BE2C (cell line): ENCODE measurements around the gene ZNF195.
"Not testable (repeated sequence)": the region's sequence is repeated elsewhere in the genome, so short reads cannot be mapped to it uniquely, and the experiment has no call there.

Source experiments
- DNase-seq: peaks from one replicate; pipeline ENCODE4 v3.0.0-alpha.2; 2020
- H3K27me3 ChIP-seq: fragments of 250-450 bp; sonication (Bioruptor Pico); 2 replicates; pipeline ENCODE4 v1.5.1; 2020; ENCODE audit warnings: mild to moderate bottlenecking
- H3K36me3 ChIP-seq: fragments of 250-450 bp; sonication (Bioruptor Pico); 2 replicates; pipeline ENCODE4 v1.5.1; 2020; ENCODE audit warnings: mild to moderate bottlenecking
- H3K4me1 ChIP-seq: fragments of 250-450 bp; sonication (Bioruptor Pico); 2 replicates; pipeline ENCODE4 v1.5.1; 2020
- H3K4me3 ChIP-seq: 2 replicates; pipeline ENCODE4 v1.5.1; 2011; ENCODE audit warnings: low read depth, low read length
- H3K9me3 ChIP-seq: fragments of 250-450 bp; sonication (Bioruptor Pico); 2 replicates; pipeline ENCODE4 v1.5.1; 2020
- TF ChIP-seq, protein P1 (sequence below): IDR thresholded peaks from 2 replicates; pipeline ENCODE4 v1.5.1; 2012; ENCODE audit warnings: mild to moderate bottlenecking, low read depth, low read length

ZNF195 gene

DNA sequence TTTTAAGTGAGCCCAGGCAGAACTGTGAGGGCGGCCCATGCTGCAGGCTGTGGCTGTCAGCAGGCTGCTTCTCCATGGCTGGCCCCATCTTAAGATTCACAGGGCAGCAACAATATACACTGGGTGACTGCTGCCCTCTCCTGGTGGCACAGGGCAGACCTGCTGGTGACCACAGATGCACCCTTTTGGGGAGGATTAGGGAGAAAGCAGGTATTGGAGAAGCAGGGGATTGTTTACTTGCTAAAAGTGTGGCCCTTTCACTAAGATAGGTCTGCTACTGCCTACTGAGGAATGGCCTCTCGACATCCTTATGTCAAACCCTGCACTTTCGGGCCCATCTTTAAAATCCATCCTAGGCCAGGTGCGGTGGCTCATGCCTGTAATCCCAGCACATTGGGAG is 38.1 kb upstream of the ZNF195 start:
- H3K4me3 ChIP-seq, H3K4me1 ChIP-seq, H3K36me3 ChIP-seq, H3K27me3 ChIP-seq, H3K9me3 ChIP-seq: not testable (repeated sequence)
- TF ChIP-seq, protein P1, sequence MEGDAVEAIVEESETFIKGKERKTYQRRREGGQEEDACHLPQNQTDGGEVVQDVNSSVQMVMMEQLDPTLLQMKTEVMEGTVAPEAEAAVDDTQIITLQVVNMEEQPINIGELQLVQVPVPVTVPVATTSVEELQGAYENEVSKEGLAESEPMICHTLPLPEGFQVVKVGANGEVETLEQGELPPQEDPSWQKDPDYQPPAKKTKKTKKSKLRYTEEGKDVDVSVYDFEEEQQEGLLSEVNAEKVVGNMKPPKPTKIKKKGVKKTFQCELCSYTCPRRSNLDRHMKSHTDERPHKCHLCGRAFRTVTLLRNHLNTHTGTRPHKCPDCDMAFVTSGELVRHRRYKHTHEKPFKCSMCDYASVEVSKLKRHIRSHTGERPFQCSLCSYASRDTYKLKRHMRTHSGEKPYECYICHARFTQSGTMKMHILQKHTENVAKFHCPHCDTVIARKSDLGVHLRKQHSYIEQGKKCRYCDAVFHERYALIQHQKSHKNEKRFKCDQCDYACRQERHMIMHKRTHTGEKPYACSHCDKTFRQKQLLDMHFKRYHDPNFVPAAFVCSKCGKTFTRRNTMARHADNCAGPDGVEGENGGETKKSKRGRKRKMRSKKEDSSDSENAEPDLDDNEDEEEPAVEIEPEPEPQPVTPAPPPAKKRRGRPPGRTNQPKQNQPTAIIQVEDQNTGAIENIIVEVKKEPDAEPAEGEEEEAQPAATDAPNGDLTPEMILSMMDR = peak; percentile 31
- peak; percentile 59 for DNase-seq

GRCh38 chr11:3415301-3415700 is 36.4 kb upstream of the ZNF195 start:
- not testable (repeated sequence) for H3K9me3 ChIP-seq, DNase-seq, H3K27me3 ChIP-seq, H3K4me1 ChIP-seq, H3K36me3 ChIP-seq, H3K4me3 ChIP-seq

- H3K36me3 ChIP-seq, H3K9me3 ChIP-seq, H3K27me3 ChIP-seq, H3K4me3 ChIP-seq, DNase-seq, H3K4me1 ChIP-seq: not testable (repeated sequence)
Measured at GRCh38 chr11:3413666-3414065, 34.7 kb upstream of the ZNF195 start.

GRCh38 chr11:3412837-3413236 is 33.9 kb upstream of the ZNF195 start:
- Histone ChIP-seq H3K36me3 (no peaks in the 10 kb centered on the region), H3K4me1 (no peaks in the 10 kb centered on the region), H3K9me3 (no peaks in the 10 kb centered on the region), H3K4me3 (no peak overlapping the region), H3K27me3 (no peaks in the 10 kb centered on the region)
- TF ChIP-seq, protein P1 = no peak
- DNase-seq = no peak

DNA sequence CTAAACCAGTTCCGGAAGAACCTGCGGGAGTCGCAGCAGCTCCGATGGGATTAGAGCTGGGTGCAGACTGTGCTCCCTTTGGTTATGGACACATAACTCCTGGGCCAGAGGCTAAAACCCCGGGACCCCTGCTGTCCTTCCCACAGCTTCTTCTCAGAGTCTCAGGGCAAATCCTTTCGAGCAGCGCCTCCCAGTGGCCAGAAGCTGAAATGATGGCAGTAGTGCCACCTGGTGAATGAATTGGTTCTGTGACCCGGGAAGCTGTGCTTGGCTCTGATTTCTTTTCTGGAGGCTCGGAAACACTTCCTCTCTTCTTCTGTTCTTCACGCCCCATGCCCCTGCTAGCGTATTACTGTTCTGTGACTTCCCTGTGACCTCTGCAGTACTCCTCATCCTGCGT is 29.8 kb upstream of the ZNF195 start:
- not testable (repeated sequence) for H3K27me3 ChIP-seq, H3K4me3 ChIP-seq, H3K4me1 ChIP-seq, H3K36me3 ChIP-seq, H3K9me3 ChIP-seq
- DNase-seq = peak; percentile 62
- TF ChIP-seq, protein P1 = peak; percentile 65

DNA sequence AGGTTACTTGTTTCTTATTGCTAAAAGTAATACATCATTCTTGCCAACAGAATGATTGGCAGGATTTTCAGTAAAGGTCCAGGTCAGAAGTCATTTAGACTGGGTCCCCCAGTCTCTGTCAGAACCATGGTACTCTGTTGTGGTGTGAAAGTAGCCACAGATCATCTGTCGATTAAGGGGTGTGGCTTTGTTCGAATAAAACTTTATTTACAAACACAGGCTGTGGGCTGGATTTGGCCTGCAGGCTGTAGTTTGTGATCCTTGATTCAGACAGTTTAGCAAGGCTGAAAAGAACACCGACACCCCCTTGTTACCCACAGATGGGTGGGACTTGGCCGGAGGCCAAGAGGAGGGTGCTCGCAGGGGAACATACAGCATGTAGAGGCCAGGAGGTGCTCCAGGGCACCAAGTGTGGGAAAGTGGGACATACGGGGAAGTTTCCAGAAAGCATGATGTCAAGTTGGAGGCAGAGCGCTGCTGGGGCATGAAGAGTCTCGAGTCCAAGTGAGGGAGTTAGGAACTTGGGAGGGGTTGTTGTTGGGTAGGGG is 29.2 kb upstream of the ZNF195 start:
- not testable (repeated sequence) for H3K27me3 ChIP-seq, H3K9me3 ChIP-seq, H3K36me3 ChIP-seq, H3K4me1 ChIP-seq, H3K4me3 ChIP-seq, DNase-seq

GRCh38 chr11:3406937-3407336 is 28.0 kb upstream of the ZNF195 start:
- not testable (repeated sequence) for DNase-seq, H3K27me3 ChIP-seq, H3K9me3 ChIP-seq

DNA sequence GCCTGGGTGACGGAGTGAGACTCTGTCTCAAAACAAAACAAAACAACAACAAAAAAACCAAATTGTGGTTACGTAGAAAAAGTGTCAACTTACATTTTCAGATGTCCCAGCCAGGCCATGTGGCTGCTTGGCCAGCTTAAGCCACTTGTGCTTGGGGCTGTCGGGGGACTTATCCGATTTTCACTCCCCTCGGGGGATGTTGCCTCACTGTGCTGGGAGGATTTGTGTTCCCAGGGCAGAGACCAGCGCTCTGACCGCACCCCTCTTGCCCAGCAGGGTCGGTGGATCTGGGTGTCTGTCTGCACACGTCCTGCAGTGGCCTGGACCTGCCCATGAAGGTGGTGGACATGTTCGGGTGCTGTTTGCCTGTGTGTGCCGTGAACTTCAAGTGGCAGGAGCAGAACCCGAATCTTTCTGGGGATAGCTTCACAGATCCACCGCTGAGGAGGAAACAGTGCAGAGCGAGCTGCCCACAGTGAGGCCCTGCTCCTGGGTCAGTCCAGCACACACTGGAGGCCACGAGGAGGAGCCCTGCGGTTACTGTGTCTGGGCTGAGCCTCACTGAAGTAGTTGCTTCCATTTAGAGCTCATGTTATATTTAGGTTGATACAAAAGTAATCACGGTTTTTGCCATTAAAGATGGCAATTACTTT is 27.4 kb upstream of the ZNF195 start:
- not testable (repeated sequence) for H3K36me3 ChIP-seq, H3K4me3 ChIP-seq, H3K9me3 ChIP-seq

More at GRCh38 chr11:3406937-3407336, 28.0 kb upstream of the ZNF195 start:
- H3K4me3 ChIP-seq, H3K36me3 ChIP-seq, H3K4me1 ChIP-seq: not testable (repeated sequence)

GRCh38 chr11:3404076-3404925 is 25.4 kb upstream of the ZNF195 start:
- H3K36me3 ChIP-seq, H3K27me3 ChIP-seq, H3K9me3 ChIP-seq, H3K4me3 ChIP-seq, H3K4me1 ChIP-seq: not testable (repeated sequence)
- DNase-seq = peak; percentile 62

More for the DNA sequence above, 27.4 kb upstream of the ZNF195 start:
- H3K27me3 ChIP-seq, DNase-seq, H3K4me1 ChIP-seq: not testable (repeated sequence)

DNA sequence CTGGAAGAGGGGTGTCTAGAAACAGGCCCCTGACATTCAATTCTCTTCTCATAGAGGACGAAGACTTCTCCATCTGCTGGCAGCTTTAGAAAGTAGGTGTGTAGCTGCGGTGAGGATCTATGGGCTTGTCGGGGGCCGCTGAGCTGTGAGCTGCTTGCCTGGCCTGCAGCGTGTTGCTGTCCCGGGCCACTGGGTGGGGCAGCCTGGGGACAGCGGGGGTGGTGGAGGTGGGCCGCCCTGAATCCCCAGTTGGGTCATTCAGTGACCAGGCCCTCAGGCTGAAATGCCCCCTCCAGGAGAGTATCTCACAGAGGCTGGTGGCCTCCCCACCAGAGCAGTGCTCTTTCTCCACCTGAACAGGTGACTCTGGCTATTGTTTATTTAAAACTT is 23.9 kb upstream of the ZNF195 start:
- not testable (repeated sequence) for DNase-seq, H3K27me3 ChIP-seq, H3K36me3 ChIP-seq, H3K9me3 ChIP-seq, H3K4me3 ChIP-seq, H3K4me1 ChIP-seq

GRCh38 chr11:3402181-3402860 is 23.4 kb upstream of the ZNF195 start:
- not testable (repeated sequence) for H3K36me3 ChIP-seq, DNase-seq, H3K4me1 ChIP-seq, H3K27me3 ChIP-seq, H3K9me3 ChIP-seq, H3K4me3 ChIP-seq

DNA sequence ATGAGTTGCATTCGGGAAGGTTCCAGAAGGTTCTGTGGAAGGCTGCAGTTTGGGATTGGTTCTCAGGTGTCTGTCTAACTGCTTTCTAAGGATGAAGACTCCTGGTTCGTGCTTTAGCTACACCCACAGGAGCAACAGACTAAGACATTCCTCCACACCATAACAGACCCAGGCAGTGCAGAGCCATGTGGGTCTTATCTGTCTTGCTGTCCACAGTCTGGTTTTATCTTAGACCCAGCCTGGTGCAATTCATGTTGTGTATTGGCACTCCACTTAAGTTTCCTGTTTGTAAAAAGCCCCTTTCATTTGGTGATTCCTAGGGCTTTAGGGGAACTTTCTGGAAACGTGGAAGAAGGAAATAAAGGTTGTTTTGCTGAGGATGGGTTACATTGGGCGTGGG is 22.1 kb upstream of the ZNF195 start:
- H3K4me1 ChIP-seq, H3K27me3 ChIP-seq, H3K9me3 ChIP-seq, DNase-seq, H3K36me3 ChIP-seq, H3K4me3 ChIP-seq: not testable (repeated sequence)
